WTC11 (cell line): Measurements from ENCODE around the gene DSE. TPM values are rescaled to one million over a fixed set of nuclear protein-coding genes. Genes with fewer than 3 reads are reported as not detected.

ENCODE experiments used
- ATAC-seq: fragments of 200-7000 bp; cut with Tn5 transposase; 2 replicates; pipeline ENCODE4 v1.10.0; 2021; ENCODE audit warnings: mild to moderate bottlenecking, moderate library complexity
- CTCF ChIA-PET: fragments of 300-600 bp; sonication (Branson Sonifier 250); formaldehyde crosslinking; loops from one replicate; lab custom pipeline; 2021; ENCODE audit warnings: antibody characterized with exemption; lab: Charles Lee
- POLR2A ChIA-PET: fragments of 350-600 bp; sonication (Branson Sonifier 250); formaldehyde crosslinking; loops from one replicate; lab custom pipeline; 2021; ENCODE audit warnings: antibody characterized with exemption; lab: Charles Lee
- DNase-seq: peaks from one replicate; pipeline ENCODE4 v3.0.0; 2021; ENCODE audit warnings: low spot score
- H3K27ac Mint-ChIP-seq: 2 replicates; pipeline ENCODE4 v1.8.0; 2021; ENCODE audit warnings: mixed read lengths
- H3K27me3 Mint-ChIP-seq: 2 replicates; pipeline ENCODE4 v1.8.0; 2021; ENCODE audit warnings: low read depth, mild to moderate bottlenecking, moderate library complexity, mixed read lengths
- H3K36me3 Mint-ChIP-seq: 2 replicates; pipeline ENCODE4 v1.8.0; 2021; ENCODE audit warnings: mixed read lengths
- H3K4me1 Mint-ChIP-seq: 2 replicates; pipeline ENCODE4 v1.8.0; 2022; ENCODE audit warnings: mixed read lengths
- H3K4me3 Mint-ChIP-seq: 2 replicates; pipeline ENCODE4 v1.8.0; 2021; ENCODE audit warnings: mild to moderate bottlenecking, moderate library complexity, mixed read lengths
- H3K9me3 Mint-ChIP-seq: 2 replicates; pipeline ENCODE4 v1.8.0; 2021; ENCODE audit warnings: mixed read lengths
- ATF6 ChIP-seq: sonication (generic); formaldehyde crosslinking; IDR thresholded peaks from 2 replicates; pipeline ENCODE4 v1.8.1; 2023; ENCODE audit warnings: mild to moderate bottlenecking, missing genetic modification reagents
- CTCF ChIP-seq: fragments of 200-600 bp; IDR thresholded peaks from 2 replicates; pipeline ENCODE4 v1.8.0; 2022; ENCODE audit warnings: antibody characterized with exemption
- E2F1 ChIP-seq: sonication (generic); formaldehyde crosslinking; IDR thresholded peaks from 2 replicates; pipeline ENCODE4 v1.8.0; 2022; ENCODE audit warnings: mild to moderate bottlenecking, missing genetic modification reagents
- ESRRA ChIP-seq: sonication (generic); formaldehyde crosslinking; IDR thresholded peaks from 2 replicates; pipeline ENCODE4 v1.8.1; 2022; ENCODE audit warnings: mild to moderate bottlenecking, missing genetic modification reagents, borderline replicate concordance
- IRF2 ChIP-seq: sonication (generic); formaldehyde crosslinking; IDR thresholded peaks from 2 replicates; pipeline ENCODE4 v1.8.0; 2022; ENCODE audit warnings: low read depth, missing genetic modification reagents, borderline replicate concordance
- MXD4 ChIP-seq: fragments of 250-450 bp; sonication (Bioruptor Pico); IDR thresholded peaks from 2 replicates; pipeline ENCODE4 v1.8.0; 2021; ENCODE audit warnings: mild to moderate bottlenecking, moderate library complexity, borderline replicate concordance
- MYBL2 ChIP-seq: sonication (generic); formaldehyde crosslinking; IDR thresholded peaks from 2 replicates; pipeline ENCODE4 v1.8.1; 2023; ENCODE audit warnings: mild to moderate bottlenecking, moderate library complexity, missing genetic modification reagents
- NFATC4 ChIP-seq: fragments of 250-450 bp; sonication (Bioruptor Pico); IDR thresholded peaks from 2 replicates; pipeline ENCODE4 v1.9.0; 2021; ENCODE audit warnings: mild to moderate bottlenecking
- RORB ChIP-seq: fragments of 250-450 bp; sonication (Bioruptor Pico); IDR thresholded peaks from 2 replicates; pipeline ENCODE4 v1.9.0; 2021; ENCODE audit warnings: mild to moderate bottlenecking
- SP1 ChIP-seq: sonication (generic); formaldehyde crosslinking; conservative IDR thresholded peaks from 2 replicates; pipeline ENCODE4 v1.8.1; 2022; ENCODE audit warnings: missing genetic modification reagents
- STAT6 ChIP-seq: sonication (generic); formaldehyde crosslinking; conservative IDR thresholded peaks from 2 replicates; pipeline ENCODE4 v1.8.1; 2023; ENCODE audit warnings: mild to moderate bottlenecking, low read depth, missing genetic modification reagents, moderate library complexity
- TCF7 ChIP-seq: sonication (generic); formaldehyde crosslinking; IDR thresholded peaks from 2 replicates; pipeline ENCODE4 v1.8.0; 2022; ENCODE audit warnings: mild to moderate bottlenecking, low read depth, missing genetic modification reagents, moderate library complexity
- ZNF416 ChIP-seq: fragments of 250-450 bp; sonication (Bioruptor Pico); IDR thresholded peaks from 2 replicates; pipeline ENCODE4 v1.9.0; 2021; ENCODE audit warnings: mild to moderate bottlenecking, inconsistent platforms
- ZNF425 ChIP-seq: fragments of 250-450 bp; sonication (Bioruptor Pico); conservative IDR thresholded peaks from 2 replicates; pipeline ENCODE4 v1.9.0; 2021; ENCODE audit warnings: mild to moderate bottlenecking
- total RNA-seq: library from RNA; stranded (reverse); gene quantifications from 3 replicates; pipeline ENCODE4 v1.2.3, GENCODE V29; 2021

Gene DSE
- total RNA-seq, 1 experiment from 2014 or later, result 78.3 TPM

GRCh38 chr6:116351101-116351500 lies 19.6 kb upstream of the DSE start (continued):
- no peak for TF ChIP-seq E2F1

GRCh38 chr6:116352515-116353471 lies 18.0 kb upstream of the DSE start:
- H3K36me3 Mint-ChIP-seq, result no peaks in the 10 kb centered on the region
- ChIA-PET CTCF (no interaction called here), POLR2A (no interaction called here)
- H3K27ac Mint-ChIP-seq, result peak overlapping the region; percentile 61
- H3K9me3 Mint-ChIP-seq, result 0 out of 2 replicates have a peak, but pooled peaks cover 3% of the 10 kb centered on the region
- TF ChIP-seq SP1 (CRISPR knock-in tag), result no peak
- no peak for TF ChIP-seq TCF7 (CRISPR knock-in tag)
- no peak for TF ChIP-seq RORB (CRISPR knock-in tag)
- no peak for TF ChIP-seq MXD4 (CRISPR knock-in tag)
- no peak for TF ChIP-seq CTCF
- TF ChIP-seq ZNF416, result no peak
- ATAC-seq (no peak), DNase-seq (no peak)
- no peaks in the 10 kb centered on the region for H3K27me3 Mint-ChIP-seq
- no peak overlapping the region for H3K4me3 Mint-ChIP-seq
- H3K4me1 Mint-ChIP-seq, result peaks cover 18% of the 10 kb centered on the region

- Mint-ChIP-seq H3K9me3 (no peaks in the 10 kb centered on the region), H3K36me3 (no peaks in the 10 kb centered on the region), H3K27me3 (no peaks in the 10 kb centered on the region), H3K4me1 (peaks cover 18% of the 10 kb centered on the region), H3K4me3 (no peak overlapping the region), H3K27ac (no peak overlapping the region)
- ATAC-seq (no peak), DNase-seq (no peak)
- ChIA-PET CTCF (no interaction called here), POLR2A (no interaction called here)
- TF ChIP-seq ESRRA (CRISPR knock-in tag), result no peak
Measured at GRCh38 chr6:116354236-116354635, 16.5 kb upstream of the DSE start.

GRCh38 chr6:116355796-116356195 lies 15.0 kb upstream of the DSE start:
- Mint-ChIP-seq H3K4me1 (peaks cover 18% of the 10 kb centered on the region), H3K27ac (no peak overlapping the region), H3K27me3 (no peaks in the 10 kb centered on the region), H3K4me3 (no peak overlapping the region), H3K36me3 (no peaks in the 10 kb centered on the region), H3K9me3 (peaks cover 8% of the 10 kb centered on the region)
- no peak for TF ChIP-seq IRF2 (CRISPR knock-in tag)
- DNase-seq, result no peak
- POLR2A ChIA-PET, result no interaction called here
- no peak for ATAC-seq
- CTCF ChIA-PET, result interaction anchor here (1.0 to 2.7 kb wide), 3 partner anchors 12 to 68 kb away, joined by 3 to 12 read pairs (median 3); no protein-coding TSS in a partner anchor

- H3K9me3 Mint-ChIP-seq, result peaks cover 14% of the 10 kb centered on the region
- DNase-seq (no peak), ATAC-seq (no peak)
- H3K4me3 Mint-ChIP-seq, result no peak overlapping the region
- ChIA-PET POLR2A (interaction anchor here (1.6 kb wide), 1 partner anchor 13 kb away, joined by 3 read pairs; no protein-coding TSS in a partner anchor), CTCF (no interaction called here)
- no peak overlapping the region for H3K27ac Mint-ChIP-seq
- H3K27me3 Mint-ChIP-seq, result no peaks in the 10 kb centered on the region
- no peaks in the 10 kb centered on the region for H3K36me3 Mint-ChIP-seq
- H3K4me1 Mint-ChIP-seq, result peaks cover 12% of the 10 kb centered on the region
- TF ChIP-seq ATF6 (CRISPR knock-in tag), result no peak
- no peak for TF ChIP-seq MYBL2 (CRISPR knock-in tag)
- TF ChIP-seq NFATC4 (CRISPR knock-in tag), result no peak
- no peak for TF ChIP-seq STAT6 (CRISPR knock-in tag)
- no peak for TF ChIP-seq ZNF425 (CRISPR knock-in tag)
Measured at GRCh38 chr6:116359131-116359530, 11.6 kb upstream of the DSE start.
